ENCODE measurements around the gene SPATA2.

SPATA2 gene

DNA sequence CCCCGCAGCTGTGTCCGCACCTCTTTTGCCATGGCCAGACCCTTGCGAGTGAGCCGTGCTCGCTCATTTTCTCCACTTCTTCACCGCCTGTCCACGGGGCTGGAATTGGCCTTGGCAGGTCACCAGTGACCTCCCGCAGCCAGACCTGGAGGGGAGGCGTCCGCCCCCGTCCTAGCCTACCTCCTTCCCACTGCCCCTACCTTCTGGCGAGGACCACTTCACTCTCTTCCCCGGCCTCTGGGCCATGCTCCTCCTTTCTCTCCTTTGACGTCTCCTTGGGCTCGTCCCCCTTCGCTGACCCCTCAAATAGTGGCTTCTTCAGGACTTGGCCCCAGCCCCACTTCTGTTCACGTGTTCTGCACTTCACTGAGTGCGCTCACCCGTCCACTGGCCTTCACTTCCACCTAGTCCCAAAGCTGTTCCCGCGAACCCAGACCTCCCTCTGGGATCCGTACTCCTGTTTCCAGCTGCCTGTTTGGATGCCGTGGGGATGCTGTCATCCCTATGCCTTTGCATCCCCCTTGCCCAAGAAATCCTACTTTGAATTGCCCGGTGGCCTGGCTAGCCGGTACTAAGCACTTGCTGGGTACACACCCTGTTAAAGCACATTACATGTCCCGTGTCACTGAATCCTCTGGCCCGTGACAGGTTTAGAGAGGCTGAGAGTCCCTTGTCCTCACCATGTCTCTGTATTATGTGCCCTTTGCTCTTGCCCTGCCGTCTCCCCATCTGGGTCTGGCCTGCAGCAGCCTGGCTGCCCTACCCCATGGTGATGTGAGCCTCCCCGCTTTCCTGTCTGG lies 33.0 kb downstream of the SPATA2 start:
- no peak for DNase-seq

- no peak for DNase-seq
Observed at GRCh38 chr20:49880724-49881445, 34.4 kb downstream of the SPATA2 start.

DNA sequence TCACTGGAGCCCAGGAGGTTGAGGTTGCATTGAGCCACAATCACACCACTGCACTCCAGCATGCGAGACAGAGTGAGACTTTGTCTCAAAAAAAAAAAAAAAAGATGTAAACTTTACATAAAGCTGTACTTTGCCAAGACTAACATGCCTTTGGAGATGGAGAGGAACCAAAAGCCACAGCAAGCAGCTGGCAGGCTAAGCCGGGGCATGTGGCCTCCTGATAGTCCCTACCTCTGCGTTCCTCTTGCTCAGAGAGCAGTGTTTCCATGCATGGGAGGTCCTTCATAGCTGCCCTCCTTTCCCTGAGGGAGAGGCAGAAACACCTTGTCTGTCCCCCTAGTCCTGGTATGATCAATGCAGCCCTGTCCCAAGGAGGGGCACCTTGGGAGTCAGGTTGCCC lies 35.2 kb downstream of the SPATA2 start:
- no peak for DNase-seq

DNA sequence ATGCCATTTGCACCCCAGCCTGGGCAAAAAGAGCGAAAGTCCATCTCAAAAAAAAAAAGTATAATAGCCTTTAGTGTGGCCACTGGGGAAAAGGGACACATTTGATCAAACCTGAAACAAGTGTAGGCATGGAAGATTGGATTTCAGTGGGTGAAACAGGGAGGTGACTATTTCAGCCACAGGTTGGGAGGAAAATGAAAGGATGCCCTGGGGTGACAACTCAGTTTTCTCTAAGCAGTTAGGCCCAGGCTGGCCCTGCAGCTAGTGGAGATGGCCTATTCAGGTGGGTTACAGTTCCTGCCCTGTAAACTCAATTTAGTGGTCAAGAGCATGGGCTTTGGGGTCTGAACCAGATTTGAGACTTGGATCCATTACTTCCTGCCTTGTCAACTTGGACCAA lies 36.4 kb downstream of the SPATA2 start:
- no peak for DNase-seq

- no peak for DNase-seq
Observed at GRCh38 chr20:49877386-49877921, 37.9 kb downstream of the SPATA2 start.

DNA sequence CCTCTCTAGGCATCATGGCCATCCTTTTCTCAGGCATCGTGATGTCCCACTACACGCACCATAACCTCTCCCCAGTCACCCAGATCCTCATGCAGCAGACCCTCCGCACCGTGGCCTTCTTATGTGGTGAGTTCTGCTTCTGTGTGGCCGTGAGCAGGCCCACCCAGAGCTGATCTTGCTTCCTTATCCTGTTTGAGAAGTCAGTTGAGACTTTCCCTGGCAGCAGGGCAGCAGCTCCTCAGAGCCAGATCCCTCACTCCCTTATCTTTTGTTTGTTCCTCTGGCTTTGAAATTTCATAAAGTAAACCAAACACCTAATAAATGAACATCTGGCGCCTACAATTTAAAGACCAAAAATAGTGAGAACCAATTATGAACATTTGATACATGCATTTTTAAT lies 40.6 kb downstream of the SPATA2 start:
- no peak for DNase-seq

DNA sequence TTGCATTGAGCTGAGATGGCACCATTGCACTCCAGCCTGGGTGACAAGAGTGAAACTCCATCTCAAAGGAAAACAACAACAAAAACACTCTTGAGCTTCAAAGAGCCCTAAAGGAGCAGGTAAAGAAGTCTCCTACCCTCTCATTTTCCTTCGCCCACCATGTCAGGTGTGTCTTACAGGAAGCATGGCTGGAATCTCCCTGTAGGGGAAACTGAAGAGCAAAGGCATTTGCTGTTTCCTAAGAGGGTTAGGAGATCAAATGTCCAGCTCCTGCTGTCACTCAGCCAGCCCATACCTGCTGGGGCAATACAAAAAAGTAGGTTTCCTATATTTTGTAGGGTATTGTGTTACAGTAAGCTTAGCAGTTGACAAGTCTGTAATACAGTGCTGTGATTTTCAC lies 43.3 kb downstream of the SPATA2 start:
- DNase-seq = no peak

GRCh38 chr20:49871391-49871948 lies 43.9 kb downstream of the SPATA2 start:
- DNase-seq = no peak

DNA sequence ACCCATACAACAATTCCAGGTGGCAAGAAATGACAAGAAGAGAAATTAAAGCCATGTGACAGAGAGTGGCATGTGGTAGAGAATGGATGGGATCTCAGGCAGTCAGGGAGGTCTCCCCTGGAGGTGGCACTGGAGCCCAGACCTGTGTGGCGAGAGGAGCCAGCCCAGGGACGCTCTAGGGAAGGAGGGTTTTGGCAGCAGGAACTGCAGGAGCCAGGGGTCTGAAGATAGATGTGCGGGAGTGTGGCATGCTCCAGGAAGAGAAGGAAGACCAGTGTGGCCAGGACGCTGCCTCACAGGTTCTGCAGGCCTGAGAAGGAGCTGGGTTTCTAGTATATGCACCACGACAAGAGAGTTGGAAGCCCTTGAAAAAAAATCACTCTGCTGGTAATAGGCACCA lies 45.1 kb downstream of the SPATA2 start:
- DNase-seq = no peak

DNA sequence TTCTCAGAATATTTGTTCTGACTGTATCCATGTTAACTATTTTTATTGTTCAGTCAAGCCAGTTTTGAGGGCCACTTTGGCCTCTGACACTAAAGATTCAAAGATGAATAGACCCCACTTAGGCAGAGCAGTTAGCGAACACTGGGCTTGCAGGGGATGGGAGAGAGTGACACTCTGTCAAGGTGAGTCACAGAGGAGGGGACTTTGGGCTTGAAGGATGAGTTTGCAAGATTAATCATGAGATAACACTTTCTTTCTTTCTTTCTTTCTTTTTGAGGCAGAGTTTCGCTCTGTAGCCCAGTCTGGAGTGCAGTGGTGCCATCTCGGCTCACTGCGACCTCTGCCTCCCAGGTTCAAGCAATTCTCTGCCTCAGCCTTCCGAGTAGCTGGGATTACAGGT lies 46.4 kb downstream of the SPATA2 start:
- no peak for DNase-seq

- DNase-seq = no peak
Observed at GRCh38 chr20:49868538-49868937, 46.8 kb downstream of the SPATA2 start.

DNA sequence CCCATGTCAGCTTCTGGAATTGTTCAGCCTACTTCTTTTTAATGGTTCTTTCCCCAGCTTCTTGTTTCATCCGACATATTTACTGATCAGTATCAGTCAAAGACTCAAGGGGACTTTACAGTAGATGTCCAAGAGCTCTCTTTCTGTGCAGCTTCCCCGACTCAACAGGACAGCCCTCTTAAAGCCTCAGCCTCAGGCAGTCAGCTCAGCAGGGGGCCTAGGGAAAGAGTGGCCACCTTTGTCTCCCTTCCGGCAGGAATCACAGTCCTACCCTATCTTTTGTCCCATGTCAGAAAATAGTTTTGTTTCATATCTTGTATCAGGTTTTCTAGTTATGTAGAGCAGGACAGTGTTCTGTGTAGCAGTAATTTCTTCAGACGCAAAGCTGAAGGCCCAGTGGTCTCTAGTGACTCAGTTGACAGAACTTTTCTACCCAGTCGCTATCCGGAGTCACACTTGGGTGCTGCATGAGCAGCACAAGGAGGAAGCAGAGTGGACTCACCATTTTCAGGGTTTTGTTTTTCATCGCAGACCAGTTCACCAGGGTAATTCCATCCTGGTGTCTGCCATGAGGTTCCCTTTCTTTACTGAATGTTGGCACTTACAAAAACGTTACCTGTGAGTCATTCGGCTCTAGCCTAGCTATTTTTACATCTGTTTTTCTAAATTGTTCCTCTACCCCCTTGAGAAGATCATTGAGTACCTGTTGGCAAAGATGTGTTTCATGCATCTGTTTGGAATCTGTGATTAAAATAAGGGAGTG lies 47.7 kb downstream of the SPATA2 start:
- no peak for DNase-seq

DNA sequence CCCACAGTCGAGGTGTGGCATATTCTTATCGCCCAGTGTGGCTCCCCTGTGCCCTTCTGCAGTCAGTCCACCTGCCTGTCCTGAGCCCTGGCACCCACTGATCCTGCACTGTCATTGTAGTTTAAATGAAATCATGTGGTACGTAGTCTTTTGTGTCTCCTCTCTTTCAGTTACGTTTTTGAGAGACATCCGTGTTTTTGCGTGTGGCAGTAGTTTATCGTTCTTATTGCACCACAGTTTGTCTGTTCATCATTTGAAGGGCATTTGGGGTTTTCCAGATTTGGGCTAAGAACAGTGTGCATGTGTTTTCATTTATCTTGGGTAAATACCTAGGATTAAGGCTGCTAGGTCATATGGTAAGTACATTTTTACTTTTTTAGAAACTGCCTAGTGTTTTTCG lies 49.3 kb downstream of the SPATA2 start:
- DNase-seq = no peak

DNA sequence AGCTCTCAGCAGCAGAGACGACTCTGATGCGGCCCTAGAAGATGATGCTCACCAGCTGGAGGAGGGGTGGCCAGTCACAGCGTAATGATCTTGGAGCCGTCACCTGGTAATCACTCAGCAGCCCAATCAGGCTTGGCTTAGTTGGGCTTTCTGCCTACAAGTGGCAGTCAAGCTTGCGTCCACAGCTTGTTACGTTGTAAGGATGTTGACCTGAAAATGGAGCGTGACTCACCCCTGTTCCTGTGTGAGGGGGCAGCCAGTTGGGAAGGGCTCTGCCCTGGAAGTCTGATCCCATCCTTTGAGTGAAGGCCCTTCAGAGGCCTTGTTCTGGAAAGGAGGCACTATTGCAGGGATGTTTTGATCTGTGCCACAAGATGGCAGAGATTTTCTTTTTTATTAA lies 49.8 kb downstream of the SPATA2 start:
- no peak for DNase-seq

DNA sequence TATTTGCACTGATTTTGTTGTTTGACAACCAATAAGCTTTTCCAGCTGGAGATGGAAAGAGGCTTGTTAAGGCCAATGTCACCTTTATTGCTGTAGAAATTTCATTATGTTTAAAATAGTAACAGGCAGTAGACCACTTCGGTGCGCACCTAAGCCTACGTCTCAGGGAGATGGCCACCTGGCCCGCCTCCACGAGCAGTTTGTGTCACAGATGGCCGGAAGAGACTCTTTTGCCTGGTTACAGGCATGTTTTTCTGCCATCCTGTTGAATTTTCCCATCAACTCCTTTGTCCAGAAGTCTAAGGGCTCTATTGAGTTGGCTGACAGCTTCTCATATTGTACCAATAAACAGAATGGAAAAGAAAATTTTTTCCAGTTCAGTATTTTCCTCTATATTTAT lies 51.7 kb downstream of the SPATA2 start:
- no peak for DNase-seq

- peak; percentile 57 for DNase-seq
Observed at GRCh38 chr20:49862607-49863200, 52.6 kb downstream of the SPATA2 start.

- DNase-seq = peak; percentile 66
Observed at GRCh38 chr20:49861232-49861631, 54.1 kb downstream of the SPATA2 start.

DNA sequence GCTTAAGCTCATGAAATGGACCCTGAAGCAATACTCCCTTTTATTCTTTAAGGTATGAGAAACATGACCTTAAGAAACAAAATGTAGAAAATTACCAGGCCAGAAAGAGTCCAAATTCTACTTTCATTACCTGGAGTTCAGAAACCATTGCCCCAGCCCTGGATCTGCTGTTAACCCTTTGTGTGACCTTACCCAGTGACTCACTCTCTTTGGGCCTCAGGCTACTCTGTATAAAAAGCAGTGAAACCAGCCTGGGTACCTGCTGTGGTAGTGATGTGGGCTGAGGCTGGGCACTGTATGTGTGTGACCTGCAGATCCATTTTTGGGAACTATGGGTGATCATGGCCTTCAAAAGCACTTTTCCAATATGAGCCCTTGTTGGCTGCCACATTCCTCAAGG lies 55.5 kb downstream of the SPATA2 start:
- DNase-seq = no peak

GRCh38 chr20:49859011-49859410 lies 56.3 kb downstream of the SPATA2 start:
- DNase-seq = no peak

GRCh38 chr20:49858076-49858585 lies 57.2 kb downstream of the SPATA2 start:
- DNase-seq = no peak

DNA sequence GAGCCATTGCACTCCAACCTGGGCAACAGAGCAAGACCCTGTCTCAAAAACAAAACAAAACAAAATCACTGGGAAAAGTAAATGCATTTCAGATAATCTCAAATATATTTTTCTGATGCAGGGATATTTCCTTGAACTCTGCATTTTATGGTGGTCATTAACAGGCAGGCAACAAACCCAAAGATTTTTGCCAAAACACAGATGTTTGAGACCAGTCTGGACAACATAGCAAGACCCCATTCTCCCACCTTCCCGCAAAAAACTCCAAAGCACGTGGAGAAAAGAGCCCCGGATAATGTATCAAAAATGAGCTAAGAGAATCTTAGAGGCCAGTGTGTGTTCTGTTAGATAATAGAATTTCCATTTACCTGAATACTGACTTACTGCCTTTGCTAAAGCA lies 58.4 kb downstream of the SPATA2 start:
- DNase-seq = no peak

- no peak for DNase-seq
Observed at GRCh38 chr20:49854190-49854875, 61.0 kb downstream of the SPATA2 start.
